Mesothelial cell of epicardium (in vitro differentiated cells): Measurements from ENCODE around the gene LOXL1. TPM values are rescaled to one million over a fixed set of nuclear protein-coding genes. Genes with fewer than 3 reads are reported as not detected.

Experiments
- DNase-seq, 2 experiments: peaks; one replicate each; pipeline ENCODE4 v3.0.0; 2021; ENCODE audit warnings: low spot score in 2 of 2; ENCODE audit not compliant: unreplicated experiment in 2 of 2
- H3K27ac Mint-ChIP-seq: 2 replicates; pipeline ENCODE4 v1.8.0; 2021; ENCODE audit warnings: mixed read lengths
- H3K27me3 Mint-ChIP-seq: 2 replicates; pipeline ENCODE4 v1.8.0; 2021; ENCODE audit warnings: low read depth, mixed read lengths
- H3K36me3 Mint-ChIP-seq: 2 replicates; pipeline ENCODE4 v1.8.0; 2021; ENCODE audit warnings: mixed read lengths
- H3K4me1 Mint-ChIP-seq: 2 replicates; pipeline ENCODE4 v1.8.0; 2021; ENCODE audit warnings: mixed read lengths
- H3K4me3 Mint-ChIP-seq: 2 replicates; pipeline ENCODE4 v1.8.0; 2021; ENCODE audit warnings: mild to moderate bottlenecking, moderate library complexity, mixed read lengths
- H3K9me3 Mint-ChIP-seq: 2 replicates; pipeline ENCODE4 v1.8.0; 2021; ENCODE audit warnings: mixed read lengths
- total RNA-seq: library from RNA; stranded (reverse); gene quantifications from 3 replicates; pipeline ENCODE4 v1.2.1, GENCODE V29; 2021
- TF ChIP-seq, protein P1 (sequence below): fragments of 200-600 bp; sonication (generic); IDR thresholded peaks from one replicate; pipeline ENCODE4 v1.5.0; 2021; ENCODE audit warnings: antibody characterized with exemption; ENCODE audit not compliant: unreplicated experiment

Gene LOXL1
- total RNA-seq, 1 donor from 2014 or later, result 62.9 TPM

DNA sequence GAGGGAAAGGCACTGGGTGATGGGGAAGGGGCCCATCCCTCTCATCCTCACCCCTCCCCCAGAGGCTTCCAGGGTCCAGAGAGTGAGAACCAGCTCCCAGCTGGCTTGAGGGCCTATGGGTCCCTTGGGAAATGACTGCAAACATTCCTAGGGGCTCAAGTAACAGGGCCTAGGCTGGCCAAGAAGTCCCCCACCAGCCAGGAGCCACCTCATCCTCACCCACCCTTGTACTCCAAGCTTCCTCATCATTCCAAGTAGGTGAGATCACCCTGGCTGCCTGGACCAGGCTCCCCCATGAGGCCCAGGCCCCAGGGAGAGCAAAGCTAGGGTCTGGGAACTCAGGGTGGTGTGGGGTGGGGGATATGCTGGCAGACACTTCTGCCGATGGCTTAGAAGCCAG lies 14.8 kb downstream of the LOXL1 start:
- H3K4me1 Mint-ChIP-seq, result peaks cover 69% of the 10 kb centered on the region
- TF ChIP-seq, protein P1, sequence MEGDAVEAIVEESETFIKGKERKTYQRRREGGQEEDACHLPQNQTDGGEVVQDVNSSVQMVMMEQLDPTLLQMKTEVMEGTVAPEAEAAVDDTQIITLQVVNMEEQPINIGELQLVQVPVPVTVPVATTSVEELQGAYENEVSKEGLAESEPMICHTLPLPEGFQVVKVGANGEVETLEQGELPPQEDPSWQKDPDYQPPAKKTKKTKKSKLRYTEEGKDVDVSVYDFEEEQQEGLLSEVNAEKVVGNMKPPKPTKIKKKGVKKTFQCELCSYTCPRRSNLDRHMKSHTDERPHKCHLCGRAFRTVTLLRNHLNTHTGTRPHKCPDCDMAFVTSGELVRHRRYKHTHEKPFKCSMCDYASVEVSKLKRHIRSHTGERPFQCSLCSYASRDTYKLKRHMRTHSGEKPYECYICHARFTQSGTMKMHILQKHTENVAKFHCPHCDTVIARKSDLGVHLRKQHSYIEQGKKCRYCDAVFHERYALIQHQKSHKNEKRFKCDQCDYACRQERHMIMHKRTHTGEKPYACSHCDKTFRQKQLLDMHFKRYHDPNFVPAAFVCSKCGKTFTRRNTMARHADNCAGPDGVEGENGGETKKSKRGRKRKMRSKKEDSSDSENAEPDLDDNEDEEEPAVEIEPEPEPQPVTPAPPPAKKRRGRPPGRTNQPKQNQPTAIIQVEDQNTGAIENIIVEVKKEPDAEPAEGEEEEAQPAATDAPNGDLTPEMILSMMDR, result no peak
- DNase-seq, result no peak
- H3K4me3 Mint-ChIP-seq, result no peak overlapping the region
- peak overlapping the region; percentile 89 for H3K27ac Mint-ChIP-seq
- H3K36me3 Mint-ChIP-seq, result peaks cover 4% of the 10 kb centered on the region
- no peaks in the 10 kb centered on the region for H3K9me3 Mint-ChIP-seq
- no peaks in the 10 kb centered on the region for H3K27me3 Mint-ChIP-seq

DNA sequence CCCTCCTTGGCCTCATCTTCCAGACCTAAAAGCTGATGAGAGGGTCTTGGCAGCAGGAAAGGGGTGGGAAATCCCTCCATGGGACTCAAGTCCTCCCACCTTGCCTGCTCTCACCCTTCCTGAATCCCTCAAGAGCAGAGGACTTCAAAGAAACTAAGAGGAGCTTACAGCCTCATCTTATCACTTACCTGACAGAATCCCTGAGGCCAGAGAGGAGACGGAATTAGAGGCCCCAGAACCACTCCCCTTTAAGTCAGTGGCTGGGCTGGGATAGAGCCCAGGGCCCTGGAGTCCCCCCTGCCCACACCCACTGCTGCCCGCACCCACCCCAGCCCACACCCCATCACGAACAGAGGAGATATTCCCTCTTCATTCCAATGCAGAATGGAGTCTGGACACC lies 15.2 kb downstream of the LOXL1 start:
- Mint-ChIP-seq H3K4me3 (no peak overlapping the region), H3K9me3 (no peaks in the 10 kb centered on the region), H3K4me1 (peaks cover 66% of the 10 kb centered on the region), H3K27ac (peak overlapping the region; percentile 89), H3K27me3 (no peaks in the 10 kb centered on the region), H3K36me3 (peaks cover 4% of the 10 kb centered on the region)
- TF ChIP-seq, protein P1, result no peak
- DNase-seq, result no peak

DNA sequence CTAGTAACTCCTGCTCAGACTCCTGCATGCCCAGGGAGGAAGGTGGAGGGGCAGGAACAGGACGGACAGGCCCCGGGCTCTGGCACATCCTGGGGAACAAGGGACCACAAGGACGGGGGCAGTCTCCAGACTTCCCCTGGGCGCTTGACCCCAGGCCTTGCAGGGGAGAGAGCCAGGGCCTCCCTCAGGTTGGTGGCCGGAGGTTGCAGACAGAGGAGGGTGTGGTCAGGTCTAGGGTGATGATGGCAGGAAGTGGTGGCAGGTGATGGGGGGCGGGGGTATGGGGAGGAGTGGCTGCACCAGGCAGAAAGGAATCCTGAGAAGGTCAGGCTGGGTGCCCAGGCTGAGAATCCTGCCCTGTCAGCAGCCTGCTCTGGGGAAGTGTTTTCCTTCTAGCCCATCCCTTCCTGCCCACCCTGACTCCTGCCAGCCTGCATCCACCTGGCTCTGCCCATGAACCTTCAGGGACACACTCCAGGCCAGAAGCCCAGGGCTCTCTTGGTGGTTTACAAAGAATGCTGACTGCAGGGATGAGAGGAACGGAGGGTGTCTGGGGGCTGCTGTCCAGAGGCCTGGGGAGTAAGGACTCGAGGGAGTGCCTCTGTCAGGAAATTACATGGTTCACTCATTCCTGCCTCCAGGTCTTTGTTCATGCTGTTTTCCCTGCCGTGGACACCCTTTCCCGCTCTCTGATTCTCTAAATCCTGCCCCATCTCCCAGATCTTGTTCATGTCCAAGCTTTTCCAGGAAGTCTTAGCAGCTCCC lies 15.8 kb downstream of the LOXL1 start:
- no peak overlapping the region for H3K4me3 Mint-ChIP-seq
- H3K9me3 Mint-ChIP-seq, result no peaks in the 10 kb centered on the region
- no peak for DNase-seq
- no peaks in the 10 kb centered on the region for H3K27me3 Mint-ChIP-seq
- peaks cover 60% of the 10 kb centered on the region for H3K4me1 Mint-ChIP-seq
- TF ChIP-seq, protein P1, result no peak
- H3K36me3 Mint-ChIP-seq, result peaks cover 4% of the 10 kb centered on the region
- peak overlapping the region; percentile 89 for H3K27ac Mint-ChIP-seq

DNA sequence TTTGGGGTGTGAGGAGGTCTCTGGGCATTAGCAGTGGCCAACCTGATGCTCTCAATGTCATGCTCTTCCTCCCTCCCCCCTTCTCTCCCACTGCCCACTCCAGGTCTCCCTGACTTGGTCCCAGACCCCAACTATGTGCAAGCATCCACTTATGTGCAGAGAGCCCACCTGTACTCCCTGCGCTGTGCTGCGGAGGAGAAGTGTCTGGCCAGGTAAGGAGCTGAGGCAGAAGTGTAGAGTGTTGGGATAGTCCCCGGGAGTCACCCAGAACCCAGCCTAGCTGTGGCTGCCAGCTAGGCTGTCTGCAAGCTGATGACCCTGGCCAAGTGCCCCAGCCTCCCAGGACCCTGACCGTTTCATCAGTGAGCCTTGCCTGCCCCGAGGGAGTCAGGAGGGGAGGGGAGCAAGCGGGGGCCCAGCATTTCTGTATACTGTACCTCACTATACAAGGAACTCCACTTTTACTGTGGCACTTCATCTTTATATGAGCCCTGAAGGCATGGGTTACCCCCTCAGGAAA lies 16.5 kb downstream of the LOXL1 start:
- Mint-ChIP-seq H3K4me3 (no peak overlapping the region), H3K4me1 (peaks cover 60% of the 10 kb centered on the region), H3K27ac (no peak overlapping the region), H3K9me3 (no peaks in the 10 kb centered on the region), H3K27me3 (no peaks in the 10 kb centered on the region), H3K36me3 (peaks cover 7% of the 10 kb centered on the region)
- no peak for DNase-seq
- TF ChIP-seq, protein P1, result no peak

DNA sequence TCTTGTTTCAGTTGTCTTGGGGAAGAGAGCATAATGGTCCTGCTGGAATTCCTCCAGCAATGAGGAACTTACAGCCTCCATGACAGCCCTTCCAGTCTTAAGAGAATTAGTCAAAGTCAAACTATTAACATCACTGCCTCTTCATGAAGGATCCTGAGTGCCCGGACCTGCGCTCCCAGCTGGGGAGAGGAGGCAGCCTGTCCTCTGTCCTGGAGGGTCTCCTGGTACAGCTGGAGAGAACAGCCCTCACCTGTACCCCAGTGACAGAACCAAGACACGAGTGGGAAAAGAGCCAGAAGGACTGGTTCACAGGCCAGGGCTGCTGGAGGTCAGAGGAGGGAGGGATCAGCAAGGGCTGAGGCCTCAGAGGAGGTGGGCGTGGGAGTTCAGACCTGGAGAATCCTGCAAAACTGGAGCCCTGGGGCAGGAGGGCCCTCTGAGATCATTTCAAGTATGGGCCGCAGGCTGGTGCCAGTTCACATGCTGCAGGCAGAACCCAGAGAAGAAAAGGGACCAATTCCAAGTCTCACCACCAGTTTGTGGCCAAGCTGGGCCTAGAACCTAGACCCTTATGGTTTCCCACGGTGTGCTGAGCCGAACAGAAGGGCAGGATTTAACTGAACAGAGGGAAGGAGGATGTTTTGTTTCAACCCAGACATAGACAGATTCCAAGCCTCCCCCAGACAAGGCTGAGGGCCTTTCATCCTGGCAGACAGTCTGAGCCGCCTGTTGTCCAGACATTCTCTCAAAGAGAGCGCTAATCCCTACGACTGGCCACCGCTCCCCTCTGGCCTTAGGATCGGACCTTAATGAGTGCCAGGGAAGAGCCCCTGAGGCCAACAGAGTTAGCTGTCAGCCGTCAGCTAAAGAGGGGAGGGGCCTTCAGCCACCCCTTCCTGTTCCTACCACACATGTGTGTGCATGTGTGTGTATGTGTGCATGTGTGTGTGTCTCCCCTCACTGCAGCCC lies 18.2 kb downstream of the LOXL1 start:
- TF ChIP-seq, protein P1, result no peak
- DNase-seq, result no peak
- Mint-ChIP-seq H3K4me1 (peaks cover 53% of the 10 kb centered on the region), H3K9me3 (no peaks in the 10 kb centered on the region), H3K27me3 (no peaks in the 10 kb centered on the region), H3K4me3 (no peak overlapping the region), H3K27ac (peak overlapping the region; percentile 87), H3K36me3 (peaks cover 12% of the 10 kb centered on the region)
